ENCODE data around the gene GLT1D1. TPM values are rescaled to one million over a fixed set of nuclear protein-coding genes. Genes with fewer than 3 reads are reported as not detected.
A peak's percentile ranks its signal among the peaks of the same experiment; 100 is the strongest.

The GLT1D1 gene
- total and polyA plus RNA-seq, 2 of the 8 experiments (the other 6 are each of a cell fraction or from before 2014, with no cell fraction given) = 1.5 to 3.6 TPM

DNA sequence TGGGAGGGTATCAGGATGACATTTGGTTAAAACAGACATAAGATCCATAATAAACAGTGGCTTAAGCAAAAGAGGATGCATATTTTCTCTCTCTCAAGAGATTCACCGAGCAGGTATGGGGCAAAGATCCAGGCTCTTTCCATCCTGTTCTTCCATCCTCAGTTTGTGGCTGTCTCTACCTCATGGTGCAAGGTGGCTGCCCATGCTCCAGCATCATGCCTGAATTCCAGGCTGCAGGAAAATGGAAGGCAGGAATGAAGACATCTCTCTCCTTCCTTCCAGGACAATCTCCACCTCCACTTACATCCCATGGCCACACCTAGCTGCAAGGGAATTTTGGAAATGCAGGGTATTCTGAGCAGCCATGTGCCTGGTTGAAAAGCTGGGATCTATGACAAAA, 136.0 kb downstream of the GLT1D1 start:
- H2BK5ac ChIP-seq (ENCODE audit: low read depth, low read length) = no peak overlapping the region
- no peaks in the 10 kb centered on the region for H3K27me3 ChIP-seq (replicated peaks in 1 of 4; ENCODE audit: control insufficient read depth in 3 of 4, extremely low read depth in 1 of 4, insufficient read depth in 3 of 4, low read length in 3 of 4)
- no peak overlapping the region for H3K56ac ChIP-seq (replicated peaks; ENCODE audit: insufficient read length, low read depth, low read length)
- H3K18ac ChIP-seq (ENCODE audit: extremely low read depth, low read length) = no peak overlapping the region
- no peak overlapping the region for H3K4ac ChIP-seq (replicated peaks; ENCODE audit: insufficient read length, low read depth, low read length)
- H3K4me3 ChIP-seq (ENCODE audit: extremely low read depth in 1 of 4, insufficient read depth in 2 of 4, low read depth in 3 of 4, low read length in 4 of 4) = no peak overlapping the region
- FAIRE-seq (no peak), DNase-seq (ENCODE audit: low read depth in 1 of 2, low spot score in 2 of 2) (no peak)
- H4K20me1 ChIP-seq (replicated peaks in 1 of 2; ENCODE audit: control insufficient read depth in 1 of 2, insufficient read depth in 2 of 2, low read length in 2 of 2) = no peaks in the 10 kb centered on the region
- H4K8ac ChIP-seq (ENCODE audit: extremely low read depth, insufficient read depth, low read length) = no peak overlapping the region
- H3K9ac ChIP-seq (replicated peaks in 1 of 4; ENCODE audit: extremely low read depth in 1 of 4, low read depth in 3 of 4, low read length in 3 of 4) = no peak overlapping the region
- no peaks in the 10 kb centered on the region for H3K79me1 ChIP-seq (ENCODE audit: low read depth, low read length)
- H3K4me2 ChIP-seq (ENCODE audit: insufficient read depth in 1 of 2, low read depth in 2 of 2, low read length in 2 of 2) = no peak overlapping the region
- H2BK15ac ChIP-seq (ENCODE audit: low read length) = no peak overlapping the region
- H2AFZ ChIP-seq (ENCODE audit: low read length) = no peak overlapping the region
- H2AK5ac ChIP-seq (ENCODE audit: low read depth, low read length) = no peak overlapping the region
- peaks cover 0 to 8% (median 4%) of the 10 kb centered on the region in 4 experiments; a peak in 2 of 7 replicates for H3K4me1 ChIP-seq (replicated peaks in 1 of 4; ENCODE audit: control insufficient read depth in 3 of 4, insufficient read depth in 4 of 4, low read length in 3 of 4)
- peaks cover 0 to 4% of the 10 kb centered on the region in 2 experiments; a peak in 1 of 4 replicates for H3K9me3 ChIP-seq (ENCODE audit: insufficient read depth in 2 of 2, low read depth in 1 of 2, low read length in 1 of 2)
- no peak overlapping the region for H4K5ac ChIP-seq (ENCODE audit: insufficient read length, low read depth, low read length)
- no peaks in the 10 kb centered on the region for H3K23me2 ChIP-seq (ENCODE audit: low read depth, low read length)
- 90% methylated on average over 1 of the region's 1 CpG; no CpG with 5 or more reads in 1 of the 2 experiments for whole genome bisulfite sequencing, 2 experiments (ENCODE audit: extremely low coverage in 1 of 2, insufficient coverage in 1 of 2, insufficient read length in 1 of 2, insufficient replicate concordance in 2 of 2, low coverage in 1 of 2, low lambda C conversion rate in 2 of 2, missing lambda C conversion rate in 1 of 2)
- H2BK20ac ChIP-seq (ENCODE audit: low read length) = no peak overlapping the region
- H3K36me3 ChIP-seq (ENCODE audit: control insufficient read depth in 2 of 4, insufficient read depth in 4 of 4, low read length in 3 of 4) = no peaks in the 10 kb centered on the region
- no peak for TF ChIP-seq GABPA (IDR thresholded peaks at IDR 0.05; ENCODE audit: borderline replicate concordance, insufficient read depth, low read length)
- peak; percentile 75; the same call in 1 of the 2 replicates for TF ChIP-seq KDM1A (IDR thresholded peaks at IDR 0.05; ENCODE audit: borderline replicate concordance, low read length)
- H3K27ac ChIP-seq (ENCODE audit: low read depth, low read length) = no peak overlapping the region
- POLR2A ChIA-PET (ENCODE audit: partially characterized antibody) = no interaction called here
- no peak overlapping the region for H4K91ac ChIP-seq (replicated peaks; ENCODE audit: insufficient read length, low read length)
- no peak overlapping the region for H2BK120ac ChIP-seq (replicated peaks; ENCODE audit: low read depth, low read length)
- no peaks in the 10 kb centered on the region for H3K79me2 ChIP-seq (ENCODE audit: control insufficient read depth in 1 of 2, insufficient read depth in 2 of 2, low read length in 2 of 2)
- CTCF ChIA-PET (ENCODE audit: partially characterized antibody) = interaction anchor here (1.0 to 1.8 kb wide), 3 partner anchors 13 to 926 kb away, joined by 3 to 8 read pairs (median 4); no protein-coding TSS in a partner anchor
- H2BK12ac ChIP-seq (ENCODE audit: low read depth, low read length) = no peak overlapping the region
- no peak overlapping the region for H3K14ac ChIP-seq (ENCODE audit: insufficient read length)
- no peak overlapping the region for H3K23ac ChIP-seq (ENCODE audit: insufficient read length)

Measured in H1 (cell line).